Esophagus squamous epithelium (tissue), 4 donors: Measurements from ENCODE around the gene VAV3.

Experiments used
- CTCF ChIP-seq, 6 experiments: fragments of 450-650 bp in 4 of 6; fragments of 200-600 bp in 2 of 6; sonication (generic) in 2 of 6; IDR thresholded peaks; one replicate each; pipeline ENCODE4 v1.5.1; 2016 to 2019; ENCODE audit warnings: antibody characterized with exemption in 6 of 6, mild to moderate bottlenecking in 4 of 6, moderate library complexity in 4 of 6
- POLR2A ChIP-seq, 4 donors: fragments of 450-650 bp; IDR thresholded peaks; one replicate each; pipeline ENCODE4 v1.6.1; 2017; ENCODE audit warnings: antibody characterized with exemption in 4 of 4, mild to moderate bottlenecking in 4 of 4, moderate library complexity in 3 of 4

GRCh38 chr1:107789817-107790524, 175.0 kb downstream of the VAV3 start:
- no peak for TF ChIP-seq CTCF (IDR thresholded peaks at IDR 0.05)
- TF ChIP-seq POLR2A (IDR thresholded peaks at IDR 0.05) = no peak
